ENCODE measurements around the gene CENPH.

GRCh38 chr5:69234457-69235268, 45.3 kb downstream of the CENPH start, which contains the start of gene CDK7:
- TF ChIP-seq FOXP2 (optimal IDR thresholded peaks at IDR 0.05; ENCODE audit: borderline replicate concordance, extremely low read depth, extremely low read length, insufficient read depth) = peak; percentile 62
- peak; percentile 81 for TF ChIP-seq POLR2AphosphoS5 (IDR thresholded peaks at IDR 0.05; ENCODE audit: low read depth, low read length)
- TF ChIP-seq, protein P1, sequence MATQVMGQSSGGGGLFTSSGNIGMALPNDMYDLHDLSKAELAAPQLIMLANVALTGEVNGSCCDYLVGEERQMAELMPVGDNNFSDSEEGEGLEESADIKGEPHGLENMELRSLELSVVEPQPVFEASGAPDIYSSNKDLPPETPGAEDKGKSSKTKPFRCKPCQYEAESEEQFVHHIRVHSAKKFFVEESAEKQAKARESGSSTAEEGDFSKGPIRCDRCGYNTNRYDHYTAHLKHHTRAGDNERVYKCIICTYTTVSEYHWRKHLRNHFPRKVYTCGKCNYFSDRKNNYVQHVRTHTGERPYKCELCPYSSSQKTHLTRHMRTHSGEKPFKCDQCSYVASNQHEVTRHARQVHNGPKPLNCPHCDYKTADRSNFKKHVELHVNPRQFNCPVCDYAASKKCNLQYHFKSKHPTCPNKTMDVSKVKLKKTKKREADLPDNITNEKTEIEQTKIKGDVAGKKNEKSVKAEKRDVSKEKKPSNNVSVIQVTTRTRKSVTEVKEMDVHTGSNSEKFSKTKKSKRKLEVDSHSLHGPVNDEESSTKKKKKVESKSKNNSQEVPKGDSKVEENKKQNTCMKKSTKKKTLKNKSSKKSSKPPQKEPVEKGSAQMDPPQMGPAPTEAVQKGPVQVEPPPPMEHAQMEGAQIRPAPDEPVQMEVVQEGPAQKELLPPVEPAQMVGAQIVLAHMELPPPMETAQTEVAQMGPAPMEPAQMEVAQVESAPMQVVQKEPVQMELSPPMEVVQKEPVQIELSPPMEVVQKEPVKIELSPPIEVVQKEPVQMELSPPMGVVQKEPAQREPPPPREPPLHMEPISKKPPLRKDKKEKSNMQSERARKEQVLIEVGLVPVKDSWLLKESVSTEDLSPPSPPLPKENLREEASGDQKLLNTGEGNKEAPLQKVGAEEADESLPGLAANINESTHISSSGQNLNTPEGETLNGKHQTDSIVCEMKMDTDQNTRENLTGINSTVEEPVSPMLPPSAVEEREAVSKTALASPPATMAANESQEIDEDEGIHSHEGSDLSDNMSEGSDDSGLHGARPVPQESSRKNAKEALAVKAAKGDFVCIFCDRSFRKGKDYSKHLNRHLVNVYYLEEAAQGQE (IDR thresholded peaks at IDR 0.05; ENCODE audit: insufficient read depth in 1 of 2, low read depth in 2 of 2, low read length in 2 of 2) = no peak
- TF ChIP-seq SIN3A (IDR thresholded peaks at IDR 0.05; ENCODE audit: borderline replicate concordance, insufficient read depth, low read length) = peak; percentile 80; the same call in 1 of the 2 replicates

All from PFSK-1 (cell line).